GM18907 (cell line): ENCODE measurements around the gene UBALD2.
A peak's percentile ranks its signal among the peaks of the same experiment; 100 is the strongest.
"Not testable (repeated sequence)": the region's sequence is repeated elsewhere in the genome, so short reads cannot be mapped to it uniquely, and the experiment has no call there.

Experiments used
- ATAC-seq: cut with Tn5 transposase; IDR thresholded peaks from one replicate; pipeline ENCODE4 v1.9.1; 2021; ENCODE audit warnings: mild to moderate bottlenecking, moderate library complexity; ENCODE audit not compliant: unreplicated experiment

The UBALD2 gene

GRCh38 chr17:76276461-76277299 lies 11.5 kb downstream of the UBALD2 start:
- no peak for ATAC-seq

GRCh38 chr17:76277300-76278267 lies 12.4 kb downstream of the UBALD2 start:
- no peak for ATAC-seq

- ATAC-seq = no peak
Measured at GRCh38 chr17:76278268-76278908, 13.2 kb downstream of the UBALD2 start.

GRCh38 chr17:76278952-76279741 lies 14.0 kb downstream of the UBALD2 start:
- peak; percentile 42 for ATAC-seq

- ATAC-seq = no peak
Measured at GRCh38 chr17:76279742-76280287, 14.7 kb downstream of the UBALD2 start.

GRCh38 chr17:76280650-76281049 lies 15.5 kb downstream of the UBALD2 start:
- no peak for ATAC-seq

DNA sequence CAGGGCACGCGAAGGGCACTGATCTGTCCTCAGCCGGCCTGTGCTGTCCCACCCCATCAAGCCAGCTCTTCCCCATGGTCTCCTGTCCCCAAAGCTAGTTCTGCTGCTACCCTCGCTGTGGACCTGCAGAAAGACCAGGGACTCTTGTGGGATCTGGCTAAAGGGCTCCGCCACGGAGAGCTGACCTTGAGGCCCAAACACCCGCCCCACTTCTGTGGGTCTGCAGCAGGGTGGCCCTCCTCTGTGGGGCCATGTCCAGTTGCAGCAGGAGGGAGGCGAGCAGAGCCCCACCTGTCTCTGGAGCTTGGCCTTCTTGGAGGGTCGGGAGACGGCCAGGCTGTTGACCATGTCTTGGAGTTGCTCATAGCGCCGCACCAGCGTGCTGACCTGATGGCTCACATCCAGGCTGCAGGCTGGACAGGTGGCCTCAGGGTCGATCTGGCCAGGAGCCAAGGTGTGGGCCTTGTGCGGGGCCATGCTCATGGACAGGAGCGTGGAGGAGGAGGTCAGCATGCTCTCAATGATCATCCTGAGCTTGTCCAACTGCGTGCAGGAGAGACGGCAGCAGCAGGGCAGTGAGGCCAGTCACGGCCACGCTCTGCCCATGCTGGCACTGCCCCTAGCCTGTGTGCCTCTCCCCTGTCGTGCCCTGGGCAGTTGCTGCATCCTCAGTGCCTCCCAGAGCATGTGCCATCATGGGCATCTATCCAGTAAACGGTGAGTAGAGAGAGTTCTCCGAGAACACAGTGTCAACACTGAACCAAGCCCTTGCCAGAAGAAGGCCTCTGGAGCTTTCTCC lies 16.6 kb downstream of the UBALD2 start:
- ATAC-seq = no peak

- ATAC-seq = no peak
Measured at GRCh38 chr17:76292567-76292966, 27.4 kb downstream of the UBALD2 start.

DNA sequence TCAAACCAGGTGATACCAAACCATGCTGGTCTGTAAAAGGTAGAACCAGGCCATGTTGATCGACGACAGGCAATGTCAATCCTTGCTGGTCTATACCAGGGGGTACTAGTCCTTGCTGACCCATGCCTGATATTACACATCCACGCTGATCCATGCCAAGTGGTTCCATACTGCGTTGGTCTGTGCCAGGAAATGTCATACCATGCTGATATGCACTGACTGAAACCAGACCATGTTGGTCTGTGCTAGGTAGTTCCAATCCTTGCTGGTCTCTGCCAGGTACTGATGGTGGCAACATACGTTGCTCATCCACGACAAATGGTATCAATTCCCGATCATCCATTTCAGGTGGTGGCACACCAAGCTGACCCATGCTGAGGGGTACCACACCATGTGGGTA lies 28.0 kb downstream of the UBALD2 start:
- no peak for ATAC-seq

DNA sequence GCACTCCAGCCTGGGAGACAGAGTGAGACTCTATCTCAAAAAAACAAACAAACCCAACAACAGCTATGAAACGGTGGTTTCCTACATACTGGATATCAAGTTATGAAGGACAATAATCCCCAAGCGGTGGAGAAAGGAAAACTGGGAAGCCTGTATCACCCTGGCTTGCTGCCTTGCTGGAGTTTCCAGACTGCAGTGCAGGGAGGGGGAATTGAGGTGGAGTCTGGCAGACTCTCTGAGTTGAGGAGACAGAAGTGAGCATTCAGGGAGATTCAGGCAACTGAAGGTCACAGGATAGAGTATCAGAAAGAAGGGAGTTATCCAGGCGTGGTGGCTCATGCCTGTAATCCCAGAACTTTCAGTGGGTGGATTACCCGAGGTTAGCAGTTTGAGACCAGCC lies 31.0 kb downstream of the UBALD2 start:
- ATAC-seq = no peak

GRCh38 chr17:76296889-76297288 lies 31.7 kb downstream of the UBALD2 start:
- ATAC-seq = no peak

GRCh38 chr17:76297436-76297835 lies 32.3 kb downstream of the UBALD2 start:
- ATAC-seq = no peak

DNA sequence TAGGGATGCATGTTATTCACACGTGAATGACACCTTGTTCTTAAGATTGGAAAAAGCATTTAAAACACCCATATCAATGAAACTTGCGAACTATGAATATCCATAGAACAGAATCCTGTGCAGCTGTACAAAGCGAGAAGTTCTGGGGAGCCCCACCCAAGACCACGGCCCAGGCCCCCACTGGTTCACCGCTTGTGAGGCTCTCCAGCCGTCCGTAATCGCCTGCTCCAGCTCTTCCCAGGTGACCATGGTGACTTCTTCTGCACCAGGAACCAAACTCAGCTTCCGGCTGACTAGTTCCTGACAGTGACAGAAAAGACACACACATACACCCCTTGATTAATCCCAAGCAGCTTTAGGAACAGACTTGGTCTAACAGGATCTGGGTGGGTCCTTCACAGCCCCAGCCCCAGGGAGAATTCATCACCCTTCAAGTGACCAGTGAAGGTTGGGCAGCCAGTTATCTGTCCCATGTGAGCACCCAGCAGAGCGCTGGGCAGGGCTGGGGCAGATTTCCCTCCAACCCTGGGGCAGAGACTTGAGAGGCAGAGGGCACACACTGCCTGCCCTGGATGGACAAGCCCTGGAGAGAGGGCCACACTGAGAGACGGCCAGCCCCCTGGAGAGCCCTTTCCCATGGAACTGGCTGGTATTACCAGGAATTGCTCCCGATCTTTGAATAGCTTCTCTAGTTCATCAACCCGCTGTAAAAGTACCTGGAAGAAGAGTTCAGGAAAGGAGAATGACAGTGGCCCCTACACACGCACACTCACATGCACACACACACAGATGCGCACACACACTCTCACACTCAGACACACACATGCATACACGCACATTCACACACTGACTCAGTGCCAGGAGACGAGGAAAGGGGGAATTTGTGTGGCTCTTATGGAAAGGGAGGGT lies 39.3 kb downstream of the UBALD2 start:
- ATAC-seq = no peak

GRCh38 chr17:76305135-76305454 lies 39.9 kb downstream of the UBALD2 start:
- ATAC-seq = not testable (repeated sequence)

DNA sequence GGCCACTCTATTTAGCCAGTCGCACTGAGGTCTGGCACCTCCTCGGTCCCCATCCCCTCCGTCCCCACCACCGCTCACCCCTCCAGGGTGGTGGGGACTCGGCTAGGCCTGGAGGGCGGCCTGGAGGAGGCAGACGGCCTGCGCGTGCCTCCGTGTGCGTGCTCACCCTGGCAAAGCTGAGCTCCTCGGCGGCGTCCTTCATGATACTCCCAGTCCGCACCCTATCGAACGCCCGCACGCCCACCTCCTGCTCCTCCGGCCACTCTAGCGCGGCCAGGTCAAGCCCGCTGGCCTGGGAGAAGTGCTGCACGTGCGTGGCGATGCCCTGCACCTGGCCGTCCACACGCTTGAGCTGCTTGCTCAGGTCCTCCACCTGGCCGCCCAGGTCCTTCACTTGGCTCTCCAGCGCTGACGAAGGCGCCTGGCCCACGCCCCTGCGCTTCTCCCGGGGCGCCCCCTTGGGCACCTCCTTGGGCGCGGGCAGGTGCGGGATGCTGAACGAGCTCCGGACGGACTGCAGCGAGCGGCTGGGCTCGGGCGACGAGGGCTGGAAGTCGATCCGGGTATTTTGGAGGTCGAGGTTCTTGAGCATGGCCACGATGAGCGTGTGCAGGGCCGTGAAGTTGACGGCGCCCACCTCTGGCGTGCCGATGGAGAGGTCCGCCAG lies 42.3 kb downstream of the UBALD2 start:
- no peak for ATAC-seq

GRCh38 chr17:76307966-76308338 lies 42.8 kb downstream of the UBALD2 start, which contains the start of gene QRICH2:
TSS of gene QRICH2 (minus strand) at chr17:76308276. CDS start at chr17:76307998, 278 bp downstream.
- ATAC-seq = no peak

GRCh38 chr17:76309461-76309860 lies 44.3 kb downstream of the UBALD2 start:
- no peak for ATAC-seq

DNA sequence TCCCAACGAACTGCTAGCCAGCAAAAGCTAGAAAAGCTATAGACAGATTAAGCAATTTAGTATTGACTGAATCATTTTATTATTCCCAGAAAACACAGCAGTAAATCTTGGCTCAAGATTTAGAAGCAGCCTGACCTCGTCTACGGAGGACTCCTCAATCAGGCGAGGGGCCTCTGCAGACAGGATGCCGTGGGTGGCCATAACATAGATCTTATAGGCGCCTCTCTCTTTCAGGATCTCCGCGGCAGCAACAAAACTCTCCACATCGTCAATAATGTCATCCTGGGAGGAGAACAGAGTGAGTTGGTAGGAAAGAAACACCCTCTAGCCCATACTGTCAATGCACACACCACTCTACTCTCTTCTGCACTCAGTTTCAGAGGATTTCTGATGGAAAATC lies 47.6 kb downstream of the UBALD2 start:
- no peak for ATAC-seq
